HCT116 (cell line): ENCODE measurements around the gene CACNA2D3. TPM values are rescaled to one million over a fixed set of nuclear protein-coding genes. Genes with fewer than 3 reads are reported as not detected.

Source experiments
- ATAC-seq: fragments of 200-7000 bp; cut with Tn5 transposase; 2 replicates; pipeline ENCODE4 v1.9.1; 2020; ENCODE audit warnings: mild to moderate bottlenecking, moderate library complexity
- BruUV-seq: library from RNA; stranded (reverse); fragments of 400-500 nt; replicated peaks from 2 replicates; lab custom pipeline; 2021; lab: Mats Ljungman, UMichigan
- CTCF ChIA-PET: fragments of 300-600 bp; sonication (Branson Sonifier 250); formaldehyde crosslinking; loops from one replicate; lab custom pipeline; 2021; ENCODE audit warnings: antibody characterized with exemption; lab: Charles Lee
- POLR2A ChIA-PET: fragments of 300-600, 350-600 bp; sonication (Branson Sonifier 250); formaldehyde crosslinking; loops from one replicate; lab custom pipeline; 2021; ENCODE audit warnings: antibody characterized with exemption; lab: Charles Lee
- RAD21 ChIA-PET, 2 experiments: fragments of 300-600 bp; sonication (Branson Sonifier 250); formaldehyde crosslinking; loops; one replicate each; lab custom pipeline; 2023; ENCODE audit warnings: low total read pairs in 2 of 2; ENCODE audit not compliant: uncharacterized antibody in 2 of 2, unreplicated experiment in 2 of 2, low non-redundant PET in 1 of 2; lab: Charles Lee
- DNase-seq: peaks from one replicate; pipeline ENCODE4 v3.0.0-alpha.2; 2010; ENCODE audit warnings: low read depth, low spot score
- H2AFZ ChIP-seq: fragments of 200-600 bp; shearing (Covaris generic), sonication (generic); 2 replicates; pipeline ENCODE4 v1.6.1; 2017; ENCODE audit warnings: low read depth, mixed run types, mixed read lengths, antibody characterized with exemption, low read length; ENCODE audit not compliant: poor library complexity, severe bottlenecking
- H3K27ac ChIP-seq: 2 replicates; pipeline ENCODE4 v1.5.1; 2012; ENCODE audit warnings: low read depth, low read length
- H3K27me3 ChIP-seq: fragments of 200-600 bp; sonication (generic); 2 replicates; pipeline ENCODE4 v1.6.1; 2016; ENCODE audit warnings: mixed run types, low read length, mixed read lengths; ENCODE audit not compliant: insufficient read depth
- H3K36me3 ChIP-seq, 2 experiments: fragments of 200-500 bp in 1 of 2; fragments of 200-600 bp in 1 of 2; sonication (Bioruptor generic) in 1 of 2; sonication (generic) in 1 of 2; 2 replicates each; pipeline versions ENCODE4 v1.5.1 to v1.6.1; 2014 to 2016; ENCODE audit warnings: low read length in 2 of 2, inconsistent platforms in 1 of 2, mixed read lengths in 1 of 2, mixed run types in 1 of 2; ENCODE audit not compliant: insufficient read depth in 2 of 2, control insufficient read depth in 1 of 2
- H3K4me1 ChIP-seq, 2 experiments: fragments of 200-600 bp in 1 of 2; sonication (generic) in 1 of 2; 2 replicates each; pipeline versions ENCODE4 v1.5.1 to v1.6.1; 2012 to 2017; ENCODE audit warnings: low read length in 2 of 2, inconsistent platforms in 1 of 2, mild to moderate bottlenecking in 1 of 2, mixed read lengths in 1 of 2, mixed run types in 1 of 2, moderate library complexity in 1 of 2; ENCODE audit not compliant: insufficient read depth in 2 of 2, control insufficient read depth in 1 of 2
- H3K4me2 ChIP-seq: fragments of 200-600 bp; sonication (generic); 2 replicates; pipeline ENCODE4 v1.6.1; 2017; ENCODE audit warnings: mixed run types, low read length, mixed read lengths
- H3K4me3 ChIP-seq, 2 experiments: fragments of 200-600 bp in 1 of 2; sonication (generic) in 1 of 2; replicated peaks in 1 of 2; 2 replicates each; pipeline ENCODE4 v1.5.1; 2011 to 2016; ENCODE audit warnings: low read length in 2 of 2, control low read depth in 1 of 2, low read depth in 1 of 2, mild to moderate bottlenecking in 1 of 2, mixed read lengths in 1 of 2, mixed run types in 1 of 2
- H3K79me2 ChIP-seq: fragments of 200-600 bp; sonication (generic); 2 replicates; pipeline ENCODE4 v1.6.1; 2017; ENCODE audit warnings: mild to moderate bottlenecking, mixed run types, low read length, moderate library complexity, mixed read lengths; ENCODE audit not compliant: insufficient read depth
- H3K9ac ChIP-seq: fragments of 200-600 bp; sonication (generic); 2 replicates; pipeline ENCODE4 v1.6.1; 2016; ENCODE audit warnings: low read length, mixed read lengths
- H3K9me2 ChIP-seq: fragments of 200-600 bp; sonication (generic), shearing (Covaris generic); 2 replicates; pipeline ENCODE4 v1.6.1; 2017; ENCODE audit warnings: mixed run types, mild to moderate bottlenecking, moderate library complexity; ENCODE audit not compliant: insufficient read depth
- H3K9me3 ChIP-seq, 2 experiments: fragments of 200-500 bp in 1 of 2; fragments of 200-600 bp in 1 of 2; sonication (Bioruptor generic) in 1 of 2; sonication (generic) in 1 of 2; 2 replicates each; pipeline ENCODE4 v1.6.1; 2014 to 2017; ENCODE audit warnings: low read length in 2 of 2, mixed read lengths in 2 of 2, inconsistent platforms in 1 of 2, low read depth in 1 of 2, mild to moderate bottlenecking in 1 of 2, mixed run types in 1 of 2, moderate library complexity in 1 of 2; ENCODE audit not compliant: control insufficient read depth in 1 of 2, insufficient read depth in 1 of 2
- H4K20me1 ChIP-seq: fragments of 200-600 bp; sonication (generic), shearing (Covaris generic); 2 replicates; pipeline ENCODE4 v1.6.1; 2017; ENCODE audit warnings: mixed run types, mild to moderate bottlenecking, moderate library complexity; ENCODE audit not compliant: insufficient read depth
- EGR1 ChIP-seq: IDR thresholded peaks from 2 replicates; pipeline ENCODE4 v1.6.1; 2012; ENCODE audit warnings: low read depth
- FOSL1 ChIP-seq: IDR thresholded peaks from 2 replicates; pipeline ENCODE4 v1.6.1; 2012; ENCODE audit warnings: low read depth
- JUND ChIP-seq: IDR thresholded peaks from 2 replicates; pipeline ENCODE4 v1.6.1; 2012
- POLR2A ChIP-seq: IDR thresholded peaks from 2 replicates; pipeline ENCODE4 v1.7.0; 2011; ENCODE audit warnings: borderline replicate concordance; ENCODE audit not compliant: insufficient read depth, insufficient read length; ENCODE audit errors: extremely low read depth
- POLR2AphosphoS5 ChIP-seq: IDR thresholded peaks from 2 replicates; pipeline ENCODE4 v1.6.1; 2011; ENCODE audit warnings: mild to moderate bottlenecking, low read depth, low read length, moderate library complexity
- SIN3A ChIP-seq: IDR thresholded peaks from 2 replicates; pipeline ENCODE4 v1.6.1; 2012; ENCODE audit warnings: low read depth
- SRF ChIP-seq: IDR thresholded peaks from 2 replicates; pipeline ENCODE4 v1.6.1; 2012; ENCODE audit warnings: low read depth
- YY1 ChIP-seq: IDR thresholded peaks from 2 replicates; pipeline ENCODE4 v1.6.1; 2011; ENCODE audit warnings: low read length, low read depth, moderate library complexity, mild to moderate bottlenecking; ENCODE audit not compliant: insufficient replicate concordance; ENCODE audit errors: extremely low read depth
- ZNF274 ChIP-seq: fragments of 200-500 bp; sonication (Bioruptor generic); IDR thresholded peaks from 2 replicates; pipeline ENCODE4 v1.6.1; 2014; ENCODE audit warnings: mild to moderate bottlenecking, low read depth, low read length, inconsistent platforms
- intact Hi-C: fragments of 100-400 bp; cut with micrococcal nuclease; formaldehyde crosslinking; loops from 2 replicates; pipeline ENCODE4 v1.10.0; 2022
- total RNA-seq: library from RNA; stranded (reverse); gene quantifications from one replicate; pipeline ENCODE4 v1.2.1, GENCODE V29; 2021; ENCODE audit not compliant: unreplicated experiment
- TF ChIP-seq, protein P1 (sequence below): IDR thresholded peaks from 2 replicates; pipeline ENCODE4 v1.6.1; 2011; ENCODE audit warnings: mild to moderate bottlenecking, low read length, moderate library complexity; ENCODE audit not compliant: insufficient replicate concordance; ENCODE audit errors: extremely low read depth
- TF ChIP-seq, protein P2 (sequence below): IDR thresholded peaks from 2 replicates; pipeline ENCODE4 v1.6.1; 2012; ENCODE audit warnings: low read depth
- TF ChIP-seq, protein P3 (sequence below): IDR thresholded peaks from 2 replicates; pipeline ENCODE4 v1.6.1; 2012
- TF ChIP-seq, protein P4 (sequence below), 3 experiments: fragments of 200-600 bp in 1 of 3; sonication (generic) in 1 of 3; IDR thresholded peaks in 2 of 3; conservative IDR thresholded peaks in 1 of 3; 2 replicates each; pipeline ENCODE4 v1.5.1; 2012 to 2017; ENCODE audit warnings: low read depth in 2 of 3, low read length in 2 of 3, antibody characterized with exemption in 1 of 3, borderline replicate concordance in 1 of 3, control low read depth in 1 of 3, mild to moderate bottlenecking in 1 of 3, mixed read lengths in 1 of 3, mixed run types in 1 of 3, moderate library complexity in 1 of 3; ENCODE audit not compliant: insufficient read depth in 1 of 3
- TF ChIP-seq, protein P5 (sequence below): IDR thresholded peaks from 2 replicates; pipeline ENCODE4 v1.6.1; 2012

The CACNA2D3 gene
- total RNA-seq, 1 experiment from 2014 or later, result 0.20 TPM

DNA sequence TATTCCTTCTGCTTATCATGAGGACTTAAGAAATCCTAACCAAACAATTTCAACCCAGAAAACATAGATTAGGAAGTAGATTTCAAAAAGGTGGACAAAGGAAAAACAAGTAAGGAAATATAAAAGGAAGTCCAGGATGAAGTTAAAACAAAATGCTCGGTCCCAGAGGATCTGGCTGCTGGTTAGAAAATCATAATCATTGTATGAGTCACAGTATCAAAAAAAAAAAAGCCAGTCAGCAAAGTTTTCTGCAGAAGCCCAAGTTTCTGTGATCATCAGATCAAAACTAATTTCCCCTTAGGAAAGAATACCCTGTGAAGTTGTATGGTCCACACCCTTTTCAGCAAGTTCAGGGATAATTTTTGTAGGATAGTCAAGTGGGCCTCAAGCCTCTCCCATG is 848.5 kb downstream of the CACNA2D3 start:
- Histone ChIP-seq H4K20me1 (no peaks in the 10 kb centered on the region), H3K9me2 (no peaks in the 10 kb centered on the region), H3K9ac (no peak overlapping the region), H3K27me3 (no peaks in the 10 kb centered on the region), H3K79me2 (no peaks in the 10 kb centered on the region), H3K36me3 (no peaks in the 10 kb centered on the region), H3K4me3 (no peak overlapping the region), H3K27ac (no peak overlapping the region), H2AFZ (no peak overlapping the region), H3K4me1 (no peaks in the 10 kb centered on the region), H3K9me3 (no peaks in the 10 kb centered on the region; a peak in 1 of 4 replicates), H3K4me2 (no peak overlapping the region)
- ChIA-PET RAD21 (no interaction called here), CTCF (no interaction called here), POLR2A (no interaction called here)
- TF ChIP-seq YY1, result no peak
- TF ChIP-seq, protein P1, sequence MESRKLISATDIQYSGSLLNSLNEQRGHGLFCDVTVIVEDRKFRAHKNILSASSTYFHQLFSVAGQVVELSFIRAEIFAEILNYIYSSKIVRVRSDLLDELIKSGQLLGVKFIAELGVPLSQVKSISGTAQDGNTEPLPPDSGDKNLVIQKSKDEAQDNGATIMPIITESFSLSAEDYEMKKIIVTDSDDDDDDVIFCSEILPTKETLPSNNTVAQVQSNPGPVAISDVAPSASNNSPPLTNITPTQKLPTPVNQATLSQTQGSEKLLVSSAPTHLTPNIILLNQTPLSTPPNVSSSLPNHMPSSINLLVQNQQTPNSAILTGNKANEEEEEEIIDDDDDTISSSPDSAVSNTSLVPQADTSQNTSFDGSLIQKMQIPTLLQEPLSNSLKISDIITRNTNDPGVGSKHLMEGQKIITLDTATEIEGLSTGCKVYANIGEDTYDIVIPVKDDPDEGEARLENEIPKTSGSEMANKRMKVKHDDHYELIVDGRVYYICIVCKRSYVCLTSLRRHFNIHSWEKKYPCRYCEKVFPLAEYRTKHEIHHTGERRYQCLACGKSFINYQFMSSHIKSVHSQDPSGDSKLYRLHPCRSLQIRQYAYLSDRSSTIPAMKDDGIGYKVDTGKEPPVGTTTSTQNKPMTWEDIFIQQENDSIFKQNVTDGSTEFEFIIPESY, result no peak
- TF ChIP-seq SRF, result no peak
- TF ChIP-seq, protein P2, sequence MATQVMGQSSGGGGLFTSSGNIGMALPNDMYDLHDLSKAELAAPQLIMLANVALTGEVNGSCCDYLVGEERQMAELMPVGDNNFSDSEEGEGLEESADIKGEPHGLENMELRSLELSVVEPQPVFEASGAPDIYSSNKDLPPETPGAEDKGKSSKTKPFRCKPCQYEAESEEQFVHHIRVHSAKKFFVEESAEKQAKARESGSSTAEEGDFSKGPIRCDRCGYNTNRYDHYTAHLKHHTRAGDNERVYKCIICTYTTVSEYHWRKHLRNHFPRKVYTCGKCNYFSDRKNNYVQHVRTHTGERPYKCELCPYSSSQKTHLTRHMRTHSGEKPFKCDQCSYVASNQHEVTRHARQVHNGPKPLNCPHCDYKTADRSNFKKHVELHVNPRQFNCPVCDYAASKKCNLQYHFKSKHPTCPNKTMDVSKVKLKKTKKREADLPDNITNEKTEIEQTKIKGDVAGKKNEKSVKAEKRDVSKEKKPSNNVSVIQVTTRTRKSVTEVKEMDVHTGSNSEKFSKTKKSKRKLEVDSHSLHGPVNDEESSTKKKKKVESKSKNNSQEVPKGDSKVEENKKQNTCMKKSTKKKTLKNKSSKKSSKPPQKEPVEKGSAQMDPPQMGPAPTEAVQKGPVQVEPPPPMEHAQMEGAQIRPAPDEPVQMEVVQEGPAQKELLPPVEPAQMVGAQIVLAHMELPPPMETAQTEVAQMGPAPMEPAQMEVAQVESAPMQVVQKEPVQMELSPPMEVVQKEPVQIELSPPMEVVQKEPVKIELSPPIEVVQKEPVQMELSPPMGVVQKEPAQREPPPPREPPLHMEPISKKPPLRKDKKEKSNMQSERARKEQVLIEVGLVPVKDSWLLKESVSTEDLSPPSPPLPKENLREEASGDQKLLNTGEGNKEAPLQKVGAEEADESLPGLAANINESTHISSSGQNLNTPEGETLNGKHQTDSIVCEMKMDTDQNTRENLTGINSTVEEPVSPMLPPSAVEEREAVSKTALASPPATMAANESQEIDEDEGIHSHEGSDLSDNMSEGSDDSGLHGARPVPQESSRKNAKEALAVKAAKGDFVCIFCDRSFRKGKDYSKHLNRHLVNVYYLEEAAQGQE, result no peak
- no peak for TF ChIP-seq JUND
- TF ChIP-seq, protein P3, sequence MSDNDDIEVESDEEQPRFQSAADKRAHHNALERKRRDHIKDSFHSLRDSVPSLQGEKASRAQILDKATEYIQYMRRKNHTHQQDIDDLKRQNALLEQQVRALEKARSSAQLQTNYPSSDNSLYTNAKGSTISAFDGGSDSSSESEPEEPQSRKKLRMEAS, result no peak
- no peak for TF ChIP-seq SIN3A
- no peak for TF ChIP-seq EGR1
- TF ChIP-seq POLR2AphosphoS5, result no peak
- TF ChIP-seq FOSL1, result no peak
- TF ChIP-seq POLR2A, result no peak
- TF ChIP-seq ZNF274, result no peak
- TF ChIP-seq, protein P4, sequence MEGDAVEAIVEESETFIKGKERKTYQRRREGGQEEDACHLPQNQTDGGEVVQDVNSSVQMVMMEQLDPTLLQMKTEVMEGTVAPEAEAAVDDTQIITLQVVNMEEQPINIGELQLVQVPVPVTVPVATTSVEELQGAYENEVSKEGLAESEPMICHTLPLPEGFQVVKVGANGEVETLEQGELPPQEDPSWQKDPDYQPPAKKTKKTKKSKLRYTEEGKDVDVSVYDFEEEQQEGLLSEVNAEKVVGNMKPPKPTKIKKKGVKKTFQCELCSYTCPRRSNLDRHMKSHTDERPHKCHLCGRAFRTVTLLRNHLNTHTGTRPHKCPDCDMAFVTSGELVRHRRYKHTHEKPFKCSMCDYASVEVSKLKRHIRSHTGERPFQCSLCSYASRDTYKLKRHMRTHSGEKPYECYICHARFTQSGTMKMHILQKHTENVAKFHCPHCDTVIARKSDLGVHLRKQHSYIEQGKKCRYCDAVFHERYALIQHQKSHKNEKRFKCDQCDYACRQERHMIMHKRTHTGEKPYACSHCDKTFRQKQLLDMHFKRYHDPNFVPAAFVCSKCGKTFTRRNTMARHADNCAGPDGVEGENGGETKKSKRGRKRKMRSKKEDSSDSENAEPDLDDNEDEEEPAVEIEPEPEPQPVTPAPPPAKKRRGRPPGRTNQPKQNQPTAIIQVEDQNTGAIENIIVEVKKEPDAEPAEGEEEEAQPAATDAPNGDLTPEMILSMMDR (IDR thresholded peaks at IDR 0.05 in 2 of 3, conservative IDR thresholded peaks at IDR 0.05 in 1 of 3; ENCODE audit: borderline replicate concordance in 1 of 3, insufficient read depth in 1 of 3, low read depth in 2 of 3, low read length in 2 of 3), result no peak
- TF ChIP-seq, protein P5, sequence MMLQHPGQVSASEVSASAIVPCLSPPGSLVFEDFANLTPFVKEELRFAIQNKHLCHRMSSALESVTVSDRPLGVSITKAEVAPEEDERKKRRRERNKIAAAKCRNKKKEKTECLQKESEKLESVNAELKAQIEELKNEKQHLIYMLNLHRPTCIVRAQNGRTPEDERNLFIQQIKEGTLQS, result no peak
- DNase-seq, result no peak
- intact Hi-C loops, result no loop called here
- BruUV-seq, result no TSS peak
- ATAC-seq, result no peak
